C4-2B (cell line): ENCODE measurements around the gene STK16.
A peak's percentile ranks its signal among the peaks of the same experiment; 100 is the strongest.

Source experiments
- H3K27ac ChIP-seq: fragments of 450-650 bp; 2 replicates; pipeline ENCODE4 v1.5.1; 2017
- CTCF ChIP-seq: fragments of 450-650 bp; conservative IDR thresholded peaks from 2 replicates; pipeline ENCODE4 v1.5.1; 2017; ENCODE audit warnings: mild to moderate bottlenecking
- ZFX ChIP-seq: fragments of 450-650 bp; IDR thresholded peaks from 2 replicates; pipeline ENCODE4 v1.6.1; 2017

The STK16 gene

DNA sequence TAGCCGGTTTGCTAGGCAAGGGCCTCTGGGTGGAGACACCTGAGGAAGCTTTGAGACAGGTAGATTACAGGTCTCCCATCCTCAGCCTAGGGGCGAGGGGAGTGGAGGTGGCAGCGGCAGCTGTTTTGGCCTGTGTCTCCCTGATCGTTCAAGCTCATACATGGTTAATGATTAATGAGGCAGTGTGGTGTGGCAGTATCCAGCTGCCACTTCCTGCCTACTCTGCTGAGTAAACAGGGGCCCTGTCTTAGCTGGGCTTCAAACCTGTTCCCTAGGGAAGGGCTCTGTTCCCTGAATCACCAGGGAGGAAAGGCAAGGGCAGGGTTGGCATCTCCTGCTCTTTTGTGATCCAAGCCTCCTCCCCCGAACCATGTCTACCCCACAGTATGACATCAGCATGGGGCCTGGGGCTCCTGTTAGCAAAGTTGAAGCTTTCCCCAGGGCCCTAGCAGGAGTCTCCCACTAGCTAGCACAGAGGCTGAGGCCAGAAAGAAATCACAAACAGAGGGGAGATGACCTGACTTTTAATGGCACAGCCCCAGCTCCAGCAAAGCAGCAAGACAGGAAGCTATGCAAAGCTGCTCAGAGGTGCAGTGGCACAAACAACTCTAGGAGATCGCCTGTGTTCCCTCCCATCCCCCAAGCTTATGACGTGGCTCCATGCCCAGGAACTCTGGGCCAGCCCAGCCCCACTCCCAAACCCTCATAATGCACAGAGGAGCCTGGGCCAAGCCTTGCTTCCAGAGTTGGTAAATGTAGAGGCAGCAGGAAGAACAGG lies 4.1 kb downstream of the STK16 start:
- no peak for TF ChIP-seq ZFX
- no peak for TF ChIP-seq CTCF
- peak overlapping the region; percentile 84 for H3K27ac ChIP-seq

GRCh38 chr2:219250049-219250781 lies 4.9 kb downstream of the STK16 start:
- H3K27ac ChIP-seq: peak overlapping the region; percentile 84

GRCh38 chr2:219251656-219252055 lies 6.4 kb downstream of the STK16 start:
- peak overlapping the region; percentile 84 for H3K27ac ChIP-seq
- TF ChIP-seq ZFX (no peak), CTCF (no peak)

More at GRCh38 chr2:219250049-219250781, 4.9 kb downstream of the STK16 start:
- no peak for TF ChIP-seq ZFX

DNA sequence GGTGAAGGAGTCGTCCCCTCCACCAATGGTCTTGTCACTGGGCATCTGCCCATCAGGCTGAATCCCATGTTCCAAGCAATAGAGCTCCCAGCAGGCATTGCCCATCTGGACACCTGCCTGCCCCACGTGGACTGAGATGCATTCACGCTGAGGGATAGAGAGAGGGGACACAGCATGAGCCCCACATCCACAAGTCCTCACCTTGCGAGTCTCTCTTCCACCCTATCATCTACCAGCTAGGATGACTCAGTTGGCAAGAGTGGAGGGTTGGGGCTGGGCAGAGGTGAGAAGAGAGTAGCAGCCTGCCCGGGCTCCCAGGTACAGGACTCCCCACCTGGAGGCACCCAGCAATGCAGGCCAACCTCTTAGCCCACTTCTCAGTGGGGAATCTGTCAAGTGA lies 6.8 kb downstream of the STK16 start:
- no peak for TF ChIP-seq ZFX
- no peak for TF ChIP-seq CTCF
- peak overlapping the region; percentile 84 for H3K27ac ChIP-seq

DNA sequence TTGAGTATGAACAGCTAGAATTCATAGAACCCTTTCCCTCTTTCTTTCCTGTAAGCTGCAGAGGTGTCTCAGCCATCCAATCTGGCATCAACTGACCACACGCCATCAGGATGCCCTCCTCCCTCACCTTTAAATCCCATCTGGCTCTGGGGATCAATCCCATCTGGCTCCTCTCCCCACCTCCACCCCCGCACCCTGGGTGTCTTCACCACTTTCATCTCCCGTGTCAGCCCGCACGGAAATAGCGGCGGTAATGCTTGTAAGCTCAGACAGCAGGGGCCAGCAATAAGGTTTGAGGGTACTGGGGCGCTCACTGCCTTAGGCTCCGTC lies 7.3 kb downstream of the STK16 start:
- TF ChIP-seq ZFX (no peak), CTCF (no peak)
- peak overlapping the region; percentile 84 for H3K27ac ChIP-seq

GRCh38 chr2:219252900-219253752 lies 7.8 kb downstream of the STK16 start, which contains the start of gene TUBA4B:
Gene TUBA4B (plus strand): TSS chr2:219253243. CDS start chr2:219253408, 165 bp downstream.
- peak within 1 kb of the TSS; percentile 84 for H3K27ac ChIP-seq
- no peak for TF ChIP-seq CTCF
- peak; percentile 41; the same call in 1 of the 2 replicates for TF ChIP-seq ZFX

DNA sequence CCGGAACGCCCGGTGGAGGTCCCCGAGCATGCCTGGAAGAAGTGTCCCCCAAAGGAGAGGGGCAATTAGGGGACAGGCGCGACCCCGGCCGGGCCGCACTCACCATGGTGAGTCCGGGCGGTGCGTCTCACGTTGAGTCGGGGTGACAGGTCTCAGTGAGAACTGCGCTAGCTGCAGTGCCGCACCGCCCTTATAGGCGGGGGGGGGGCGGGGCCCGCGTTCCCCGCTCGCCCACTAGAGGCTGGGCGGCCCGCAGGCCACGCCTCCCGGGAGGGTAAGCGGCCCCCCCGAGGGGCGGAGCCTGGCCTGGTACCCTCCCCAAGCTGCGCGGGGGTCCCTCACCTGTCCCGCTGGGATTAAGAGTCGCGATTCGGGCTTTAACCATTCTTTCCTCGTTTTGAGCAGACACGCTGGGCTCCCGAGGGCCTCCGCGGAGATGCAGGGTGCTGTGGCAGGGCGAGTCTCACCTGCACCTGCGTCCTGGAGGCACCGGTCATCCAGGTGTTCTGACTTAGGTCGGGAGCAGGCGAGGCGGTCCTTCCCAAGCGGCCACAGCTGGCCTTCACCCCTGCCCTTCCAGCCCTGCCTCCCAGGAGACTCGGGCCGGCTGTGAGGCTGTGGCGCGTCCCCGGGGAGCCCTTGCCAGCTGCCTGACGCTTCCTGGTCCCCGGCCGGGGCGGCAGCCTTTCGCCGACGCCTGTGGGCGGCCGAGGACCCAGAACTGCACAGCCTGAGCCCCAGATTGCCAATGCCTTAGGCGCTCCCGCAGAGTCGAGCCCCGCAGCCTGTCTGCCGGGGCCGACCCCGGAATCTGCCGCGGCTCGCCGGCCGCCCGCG lies 8.7 kb downstream of the STK16 start, which contains the start of gene TUBA4A:
Gene TUBA4A, minus strand, starts transcription at position 166 of the 837 bp plus-strand sequence. Its CDS starts 60 bp downstream, at position 106.
- H3K27ac ChIP-seq: peak within 1 kb of the TSS; percentile 84

More for the DNA sequence above, 8.7 kb downstream of the STK16 start, which contains the start of gene TUBA4A:
- TF ChIP-seq ZFX (no peak), CTCF (no peak)
